ENCODE data around the gene PPIP5K2. TPM values are rescaled to one million over a fixed set of nuclear protein-coding genes. Genes with fewer than 3 reads are reported as not detected.

PPIP5K2 gene
- total and polyA plus RNA-seq, 9 donors = 17.8 to 63.3 (median 45.4) TPM

GRCh38 chr5:103208460-103208859 lies 88.4 kb downstream of the PPIP5K2 start:
- Histone ChIP-seq H3K4me3 (no peak overlapping the region), H3K27me3 (no peaks in the 10 kb centered on the region), H3K27ac (no peak overlapping the region), H3K4me1 (ENCODE audit: insufficient read depth) (no peaks in the 10 kb centered on the region), H3K9me3 (no peaks in the 10 kb centered on the region), H3K36me3 (no peaks in the 10 kb centered on the region)
- intact Hi-C loops (cut with DNase I) = no loop called here
- TF ChIP-seq EP300 (IDR thresholded peaks at IDR 0.05) (no peak), POLR2A (IDR thresholded peaks at IDR 0.05) (no peak), CTCF (IDR thresholded peaks at IDR 0.05) (no peak)
- no peak for DNase-seq
- WGBS, 3 donors = 35 to 52% (median 46%) methylated on average over 2 of the region's 2 CpGs

GRCh38 chr5:103209065-103209464 lies 89.0 kb downstream of the PPIP5K2 start:
- DNase-seq = no peak
- Histone ChIP-seq H3K4me3 (no peak overlapping the region), H3K27me3 (no peaks in the 10 kb centered on the region), H3K27ac (no peak overlapping the region), H3K4me1 (ENCODE audit: insufficient read depth) (no peaks in the 10 kb centered on the region), H3K9me3 (no peaks in the 10 kb centered on the region), H3K36me3 (no peaks in the 10 kb centered on the region)
- intact Hi-C loops (cut with DNase I) = no loop called here
- TF ChIP-seq EP300 (IDR thresholded peaks at IDR 0.05) = no peak

GRCh38 chr5:103210952-103211351 lies 90.9 kb downstream of the PPIP5K2 start:
- intact Hi-C loops (cut with DNase I) = no loop called here

GRCh38 chr5:103211576-103212561 lies 91.8 kb downstream of the PPIP5K2 start:
- Histone ChIP-seq H3K27ac (no peak overlapping the region), H3K4me1 (ENCODE audit: insufficient read depth) (no peaks in the 10 kb centered on the region), H3K36me3 (no peaks in the 10 kb centered on the region), H3K4me3 (no peak overlapping the region), H3K27me3 (no peaks in the 10 kb centered on the region), H3K9me3 (no peaks in the 10 kb centered on the region)
- WGBS, 3 donors = 78 to 83% (median 80%) methylated on average over 2 of the region's 2 CpGs
- TF ChIP-seq POLR2A (IDR thresholded peaks at IDR 0.05) = no peak
- TF ChIP-seq CTCF (IDR thresholded peaks at IDR 0.05) = no peak
- TF ChIP-seq EP300 (IDR thresholded peaks at IDR 0.05) = no peak
- no peak for DNase-seq
- intact Hi-C loops (cut with DNase I) = no loop called here

More at GRCh38 chr5:103210952-103211351, 90.9 kb downstream of the PPIP5K2 start:
- WGBS, 3 donors = 89 to 96% (median 90%) methylated on average over 2 of the region's 2 CpGs
- no peaks in the 10 kb centered on the region for H3K36me3 ChIP-seq
- no peaks in the 10 kb centered on the region for H3K27me3 ChIP-seq
- no peak overlapping the region for H3K4me3 ChIP-seq
- TF ChIP-seq EP300 (IDR thresholded peaks at IDR 0.05) (no peak), CTCF (IDR thresholded peaks at IDR 0.05) (no peak), POLR2A (IDR thresholded peaks at IDR 0.05) (no peak)
- H3K4me1 ChIP-seq (ENCODE audit: insufficient read depth) = no peaks in the 10 kb centered on the region
- H3K27ac ChIP-seq = no peak overlapping the region
- H3K9me3 ChIP-seq = no peaks in the 10 kb centered on the region
- DNase-seq = no peak

GRCh38 chr5:103216137-103216536 lies 96.0 kb downstream of the PPIP5K2 start:
- no peak overlapping the region for H3K27ac ChIP-seq

More at GRCh38 chr5:103216137-103216536, 96.0 kb downstream of the PPIP5K2 start:
- TF ChIP-seq CTCF (IDR thresholded peaks at IDR 0.05) (no peak), EP300 (IDR thresholded peaks at IDR 0.05) (no peak), POLR2A (IDR thresholded peaks at IDR 0.05) (no peak)
- peaks cover 3% of the 10 kb centered on the region for H3K4me1 ChIP-seq (ENCODE audit: insufficient read depth)
- no peaks in the 10 kb centered on the region for H3K36me3 ChIP-seq
- no peak for DNase-seq
- no peaks in the 10 kb centered on the region for H3K27me3 ChIP-seq
- no peaks in the 10 kb centered on the region for H3K9me3 ChIP-seq
- intact Hi-C loops (cut with DNase I) = no loop called here
- WGBS, 3 donors = 40 to 42% (median 40%) methylated on average over 2 of the region's 2 CpGs
- H3K4me3 ChIP-seq = no peak overlapping the region
